PFSK-1 (cell line): Measurements from ENCODE around the gene EFEMP1.

ENCODE experiments used
- FOXP2 ChIP-seq: optimal IDR thresholded peaks from 2 replicates; pipeline ENCODE3; 2011; ENCODE audit warnings: borderline replicate concordance, control low read depth, inconsistent platforms; ENCODE audit not compliant: insufficient read depth; ENCODE audit errors: extremely low read length, extremely low read depth
- POLR2AphosphoS5 ChIP-seq: IDR thresholded peaks from 2 replicates; pipeline ENCODE4 v1.6.1; 2012; ENCODE audit warnings: low read depth, mild to moderate bottlenecking, control low read depth, low read length, moderate library complexity
- SIN3A ChIP-seq: IDR thresholded peaks from 2 replicates; pipeline ENCODE4 v1.6.1; 2012; ENCODE audit warnings: mild to moderate bottlenecking, low read length, moderate library complexity, borderline replicate concordance; ENCODE audit not compliant: insufficient read depth
- TAF1 ChIP-seq: IDR thresholded peaks from 2 replicates; pipeline ENCODE4 v1.6.1; 2012; ENCODE audit warnings: low read length, control low read depth, borderline replicate concordance; ENCODE audit not compliant: insufficient read depth
- TF ChIP-seq, protein P1 (sequence below), 2 experiments: IDR thresholded peaks; 2 replicates each; pipeline versions ENCODE4 v1.6.1 to v1.8.0; 2011 to 2012; ENCODE audit warnings: low read depth in 2 of 2, low read length in 2 of 2, control low read depth in 1 of 2, inconsistent platforms in 1 of 2, mild to moderate bottlenecking in 1 of 2, moderate library complexity in 1 of 2; ENCODE audit not compliant: insufficient read depth in 1 of 2

Gene EFEMP1

GRCh38 chr2:55848096-55848495 lies 75.5 kb downstream of the EFEMP1 start:
- TF ChIP-seq POLR2AphosphoS5 (no peak), SIN3A (no peak), TAF1 (no peak), FOXP2 (no peak)
- TF ChIP-seq, protein P1, sequence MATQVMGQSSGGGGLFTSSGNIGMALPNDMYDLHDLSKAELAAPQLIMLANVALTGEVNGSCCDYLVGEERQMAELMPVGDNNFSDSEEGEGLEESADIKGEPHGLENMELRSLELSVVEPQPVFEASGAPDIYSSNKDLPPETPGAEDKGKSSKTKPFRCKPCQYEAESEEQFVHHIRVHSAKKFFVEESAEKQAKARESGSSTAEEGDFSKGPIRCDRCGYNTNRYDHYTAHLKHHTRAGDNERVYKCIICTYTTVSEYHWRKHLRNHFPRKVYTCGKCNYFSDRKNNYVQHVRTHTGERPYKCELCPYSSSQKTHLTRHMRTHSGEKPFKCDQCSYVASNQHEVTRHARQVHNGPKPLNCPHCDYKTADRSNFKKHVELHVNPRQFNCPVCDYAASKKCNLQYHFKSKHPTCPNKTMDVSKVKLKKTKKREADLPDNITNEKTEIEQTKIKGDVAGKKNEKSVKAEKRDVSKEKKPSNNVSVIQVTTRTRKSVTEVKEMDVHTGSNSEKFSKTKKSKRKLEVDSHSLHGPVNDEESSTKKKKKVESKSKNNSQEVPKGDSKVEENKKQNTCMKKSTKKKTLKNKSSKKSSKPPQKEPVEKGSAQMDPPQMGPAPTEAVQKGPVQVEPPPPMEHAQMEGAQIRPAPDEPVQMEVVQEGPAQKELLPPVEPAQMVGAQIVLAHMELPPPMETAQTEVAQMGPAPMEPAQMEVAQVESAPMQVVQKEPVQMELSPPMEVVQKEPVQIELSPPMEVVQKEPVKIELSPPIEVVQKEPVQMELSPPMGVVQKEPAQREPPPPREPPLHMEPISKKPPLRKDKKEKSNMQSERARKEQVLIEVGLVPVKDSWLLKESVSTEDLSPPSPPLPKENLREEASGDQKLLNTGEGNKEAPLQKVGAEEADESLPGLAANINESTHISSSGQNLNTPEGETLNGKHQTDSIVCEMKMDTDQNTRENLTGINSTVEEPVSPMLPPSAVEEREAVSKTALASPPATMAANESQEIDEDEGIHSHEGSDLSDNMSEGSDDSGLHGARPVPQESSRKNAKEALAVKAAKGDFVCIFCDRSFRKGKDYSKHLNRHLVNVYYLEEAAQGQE (IDR thresholded peaks at IDR 0.05; ENCODE audit: insufficient read depth in 1 of 2, low read depth in 2 of 2, low read length in 2 of 2): no peak

DNA sequence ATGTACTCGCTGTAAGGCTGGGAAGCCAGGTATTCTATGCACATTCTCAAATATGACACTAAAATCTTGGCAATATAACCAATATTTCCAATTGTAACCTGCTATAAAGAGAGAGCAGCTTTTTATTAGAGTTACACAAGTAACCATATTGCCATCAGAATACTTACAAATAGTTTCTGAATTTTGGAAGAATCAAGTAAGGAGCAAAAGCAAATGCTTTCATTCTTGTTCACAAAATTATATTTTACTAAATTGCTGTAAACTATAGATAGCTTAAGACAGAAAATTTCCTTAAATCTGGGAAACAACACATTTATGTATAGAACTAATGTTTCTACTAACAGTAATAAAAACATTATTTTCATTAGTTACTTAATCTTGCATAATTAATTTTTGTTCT lies 77.2 kb downstream of the EFEMP1 start:
- TF ChIP-seq POLR2AphosphoS5 (no peak), FOXP2 (no peak)

GRCh38 chr2:55844986-55845385 lies 78.6 kb downstream of the EFEMP1 start:
- no peak for TF ChIP-seq POLR2AphosphoS5
- no peak for TF ChIP-seq FOXP2
- no peak for TF ChIP-seq TAF1
- TF ChIP-seq SIN3A: no peak
- TF ChIP-seq, protein P1 (IDR thresholded peaks at IDR 0.05; ENCODE audit: insufficient read depth in 1 of 2, low read depth in 2 of 2, low read length in 2 of 2): no peak

GRCh38 chr2:55843994-55844345 lies 79.6 kb downstream of the EFEMP1 start:
- TF ChIP-seq TAF1 (no peak), SIN3A (no peak), FOXP2 (no peak), POLR2AphosphoS5 (no peak)
- TF ChIP-seq, protein P1 (IDR thresholded peaks at IDR 0.05; ENCODE audit: insufficient read depth in 1 of 2, low read depth in 2 of 2, low read length in 2 of 2): no peak

DNA sequence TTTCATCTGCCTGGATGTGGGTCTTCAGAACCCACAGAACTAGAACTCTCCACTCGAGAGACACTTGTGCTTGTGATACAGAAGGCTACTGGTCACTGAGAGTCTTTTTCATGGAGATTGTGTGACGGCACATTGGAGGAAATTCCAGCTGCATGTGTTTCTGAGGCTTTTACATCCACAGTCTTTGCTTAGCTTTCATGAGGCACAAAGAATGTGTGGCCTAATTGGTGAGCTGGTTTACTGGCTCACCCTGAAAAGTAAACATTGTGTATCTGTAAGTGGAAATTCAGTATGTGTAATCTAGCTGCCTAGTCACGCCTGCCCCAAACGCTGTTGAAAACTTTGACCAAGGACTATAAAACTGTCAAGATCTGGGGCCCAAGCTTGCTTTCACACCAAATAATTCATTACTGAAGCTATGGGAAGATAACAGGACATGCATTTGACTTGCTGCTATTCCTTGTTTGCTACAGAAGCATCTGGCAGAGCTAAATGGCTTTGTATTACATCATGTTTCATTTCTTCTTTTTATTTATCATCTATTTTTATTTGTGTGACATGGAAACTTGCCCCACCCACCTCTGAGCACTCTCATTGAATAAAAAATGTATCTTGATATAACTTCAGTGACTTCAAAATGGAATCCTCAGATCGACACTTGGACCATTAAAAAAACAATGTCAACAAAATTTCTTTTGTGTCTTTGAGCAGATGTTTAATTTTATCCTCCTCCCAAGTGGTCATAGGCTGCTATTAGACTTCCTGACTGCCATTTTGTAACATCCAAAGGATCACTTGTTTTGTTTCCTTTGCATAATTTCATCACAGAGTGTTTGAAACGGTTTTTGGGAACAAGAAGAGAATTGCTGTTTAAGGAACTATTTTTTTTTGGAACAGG lies 80.2 kb downstream of the EFEMP1 start:
- TF ChIP-seq, protein P1 (IDR thresholded peaks at IDR 0.05; ENCODE audit: insufficient read depth in 1 of 2, low read depth in 2 of 2, low read length in 2 of 2): no peak
- TF ChIP-seq FOXP2 (no peak), POLR2AphosphoS5 (no peak), SIN3A (no peak), TAF1 (no peak)
